ENCODE results near the gene SLC17A7. TPM values are rescaled to one million over a fixed set of nuclear protein-coding genes. Genes with fewer than 3 reads are reported as not detected.
A peak's percentile ranks its signal among the peaks of the same experiment; 100 is the strongest.

SLC17A7 gene
- total RNA-seq, 2 donors from 2014 or later = 0.59 to 0.67 TPM

- H3K9me3 ChIP-seq = no peaks in the 10 kb centered on the region
- H3K27me3 ChIP-seq = peaks cover 37 to 39% of the 10 kb centered on the region in 2 donors
- H3K27ac ChIP-seq = no peak overlapping the region
- DNase-seq (ENCODE audit: low spot score) = peak; percentile 70
- H3K4me3 ChIP-seq = peak overlapping the region in 1 of 2 donors; percentile 20
- peaks cover 0 to 31% of the 10 kb centered on the region in 2 donors for H3K4me1 ChIP-seq
- no peaks in the 10 kb centered on the region for H3K36me3 ChIP-seq
- no peak for TF ChIP-seq CTCF (IDR thresholded peaks at IDR 0.05)
These were observed 20.1 kb downstream of the SLC17A7 start for GRCh38 chr19:49421039-49421877.

GRCh38 chr19:49420227-49420626 lies 21.1 kb downstream of the SLC17A7 start:
- Histone ChIP-seq H3K4me3 (no peak overlapping the region), H3K9me3 (no peaks in the 10 kb centered on the region), H3K27me3 (peaks cover 28 to 34% of the 10 kb centered on the region in 2 donors), H3K36me3 (no peaks in the 10 kb centered on the region), H3K27ac (no peak overlapping the region), H3K4me1 (peaks cover 0 to 28% of the 10 kb centered on the region in 2 donors)
- no peak for TF ChIP-seq CTCF (IDR thresholded peaks at IDR 0.05)
- no peak for DNase-seq (ENCODE audit: low spot score)

- H3K9me3 ChIP-seq = no peaks in the 10 kb centered on the region
- H3K36me3 ChIP-seq = no peaks in the 10 kb centered on the region
- H3K4me1 ChIP-seq = peaks cover 0 to 28% of the 10 kb centered on the region in 2 donors
- DNase-seq (ENCODE audit: low spot score) = no peak
- peaks cover 19 to 26% of the 10 kb centered on the region in 2 donors for H3K27me3 ChIP-seq
- TF ChIP-seq CTCF (IDR thresholded peaks at IDR 0.05) = no peak
- no peak overlapping the region for H3K27ac ChIP-seq
- H3K4me3 ChIP-seq = no peak overlapping the region
These were observed 22.2 kb downstream of the SLC17A7 start for GRCh38 chr19:49419173-49419572.

GRCh38 chr19:49418511-49418910 lies 22.8 kb downstream of the SLC17A7 start:
- no peak for DNase-seq (ENCODE audit: low spot score)
- H3K9me3 ChIP-seq = no peaks in the 10 kb centered on the region
- no peaks in the 10 kb centered on the region for H3K36me3 ChIP-seq
- peaks cover 0 to 28% of the 10 kb centered on the region in 2 donors for H3K4me1 ChIP-seq
- no peak overlapping the region for H3K27ac ChIP-seq
- peaks cover 17 to 21% of the 10 kb centered on the region in 2 donors for H3K27me3 ChIP-seq
- H3K4me3 ChIP-seq = no peak overlapping the region
- no peak for TF ChIP-seq CTCF (IDR thresholded peaks at IDR 0.05)

GRCh38 chr19:49417088-49417487 lies 24.2 kb downstream of the SLC17A7 start:
- Histone ChIP-seq H3K36me3 (no peaks in the 10 kb centered on the region), H3K9me3 (no peaks in the 10 kb centered on the region), H3K4me1 (peaks cover 0 to 14% of the 10 kb centered on the region in 2 donors), H3K4me3 (no peak overlapping the region), H3K27me3 (peaks cover 7 to 9% of the 10 kb centered on the region in 2 donors), H3K27ac (no peak overlapping the region)
- DNase-seq (ENCODE audit: low spot score) = no peak
- no peak for TF ChIP-seq CTCF (IDR thresholded peaks at IDR 0.05)
